K562 (cell line): ENCODE results near the gene APLF.

Experiments used
- BRF2 ChIP-seq: IDR thresholded peaks from 3 replicates; pipeline ENCODE4 v1.6.1; 2011; ENCODE audit warnings: borderline replicate concordance, mild to moderate bottlenecking; ENCODE audit not compliant: insufficient read length, insufficient read depth
- CTCF ChIP-seq, 3 experiments: IDR thresholded peaks in 2 of 3; conservative IDR thresholded peaks in 1 of 3; 2 replicates each; pipeline ENCODE4 v1.5.1; 2011 to 2012; ENCODE audit warnings: low read length in 3 of 3, mild to moderate bottlenecking in 3 of 3, control low read depth in 2 of 3, improper control_type of control experiment in 1 of 3, inconsistent platforms in 1 of 3, low read depth in 1 of 3, mixed read lengths in 1 of 3, moderate library complexity in 1 of 3; ENCODE audit not compliant: insufficient read depth in 2 of 3
- ETV5 ChIP-seq: sonication (generic); formaldehyde crosslinking; IDR thresholded peaks from 2 replicates; pipeline ENCODE4 v1.4.0; 2020; ENCODE audit warnings: low read depth, mild to moderate bottlenecking, missing genetic modification reagents
- HDAC6 ChIP-seq: IDR thresholded peaks from 2 replicates; pipeline ENCODE4 v1.6.1; 2012; ENCODE audit warnings: low read depth, mild to moderate bottlenecking, control low read depth, inconsistent platforms, low read length, moderate library complexity
- NBN ChIP-seq: fragments of 450-650 bp; IDR thresholded peaks from 2 replicates; pipeline ENCODE4 v1.6.1; 2016; ENCODE audit warnings: low read depth, mild to moderate bottlenecking
- POU5F1 ChIP-seq: fragments of 150-350 bp; IDR thresholded peaks from 2 replicates; pipeline ENCODE4 v1.6.1; 2014; ENCODE audit warnings: borderline replicate concordance, low read length, low read depth, mild to moderate bottlenecking; ENCODE audit not compliant: partially characterized antibody

GRCh38 chr2:68465081-68465916 lies 2.1 kb upstream of the APLF start:
- no peak for TF ChIP-seq ETV5 (CRISPR knock-in tag)
- TF ChIP-seq POU5F1: no peak
- TF ChIP-seq CTCF (IDR thresholded peaks at IDR 0.05 in 2 of 3, conservative IDR thresholded peaks at IDR 0.05 in 1 of 3; ENCODE audit: insufficient read depth in 2 of 3, low read depth in 1 of 3, low read length in 3 of 3): no peak
- TF ChIP-seq NBN: no peak
- TF ChIP-seq HDAC6: no peak
- no peak for TF ChIP-seq BRF2
